Effector memory CD8-positive, alpha-beta T cell (primary cell): ENCODE measurements around the gene CSAD.

ENCODE experiments used
- ATAC-seq: fragments of 150-1000 bp; cut with Tn5 transposase; replicated peaks from 2 replicates; pipeline ENCODE4 v1.10.0; 2021; ENCODE audit warnings: mild to moderate bottlenecking, moderate library complexity
- DNase-seq, 3 experiments: peaks; one replicate each; pipeline ENCODE4 v3.0.0; 2021
- H3K27ac Mint-ChIP-seq, 2 donors: one replicate each; pipeline ENCODE4 v1.8.0; 2022; ENCODE audit warnings: mild to moderate bottlenecking in 2 of 2, mixed read lengths in 2 of 2, moderate library complexity in 2 of 2
- H3K27me3 Mint-ChIP-seq, 2 donors: one replicate each; pipeline ENCODE4 v1.8.0; 2022; ENCODE audit warnings: mixed read lengths in 2 of 2
- H3K36me3 Mint-ChIP-seq: one replicate; pipeline ENCODE4 v1.8.0; 2022; ENCODE audit warnings: mild to moderate bottlenecking, moderate library complexity, mixed read lengths; ENCODE audit not compliant: insufficient read depth
- H3K4me1 Mint-ChIP-seq, 2 donors: one replicate each; pipeline ENCODE4 v1.8.0; 2022; ENCODE audit warnings: low read depth in 2 of 2, mixed read lengths in 2 of 2
- H3K4me3 Mint-ChIP-seq, 2 donors: one replicate each; pipeline ENCODE4 v1.8.0; 2022; ENCODE audit warnings: mild to moderate bottlenecking in 2 of 2, mixed read lengths in 2 of 2, moderate library complexity in 2 of 2
- H3K9me3 Mint-ChIP-seq, 2 donors: one replicate each; pipeline ENCODE4 v1.8.0; 2022; ENCODE audit warnings: mixed read lengths in 2 of 2

Gene CSAD

GRCh38 chr12:53200107-53200457, 19.4 kb upstream of the CSAD start:
- H3K36me3 Mint-ChIP-seq: peaks cover 62% of the 10 kb centered on the region
- peak overlapping the region; percentile 58 to 72 for H3K4me3 Mint-ChIP-seq
- DNase-seq (no peak), ATAC-seq (no peak)
- H3K27me3 Mint-ChIP-seq: no peaks in the 10 kb centered on the region
- no peaks in the 10 kb centered on the region for H3K9me3 Mint-ChIP-seq
- H3K4me1 Mint-ChIP-seq: peaks cover 42 to 64% of the 10 kb centered on the region in 2 donors
- peak overlapping the region; percentile 36 to 82 for H3K27ac Mint-ChIP-seq

GRCh38 chr12:53199700-53200099, 19.0 kb upstream of the CSAD start:
- Mint-ChIP-seq H3K36me3 (peaks cover 63% of the 10 kb centered on the region), H3K27me3 (no peaks in the 10 kb centered on the region), H3K27ac (peak overlapping the region; percentile 36 to 82), H3K4me3 (peak overlapping the region; percentile 58 to 72), H3K9me3 (no peaks in the 10 kb centered on the region), H3K4me1 (peaks cover 42 to 60% of the 10 kb centered on the region in 2 donors)
- DNase-seq: no peak
- no peak for ATAC-seq

- Mint-ChIP-seq H3K4me3 (peak overlapping the region; percentile 69 to 73), H3K27me3 (no peaks in the 10 kb centered on the region), H3K9me3 (no peaks in the 10 kb centered on the region), H3K36me3 (peaks cover 66% of the 10 kb centered on the region), H3K4me1 (peaks cover 37 to 56% of the 10 kb centered on the region in 2 donors), H3K27ac (peak overlapping the region; percentile 85 to 94)
- ATAC-seq: peak; percentile 78
- no peak for DNase-seq
Observed at GRCh38 chr12:53198486-53199110, 17.9 kb upstream of the CSAD start.

GRCh38 chr12:53197011-53197640, 16.4 kb upstream of the CSAD start:
- Mint-ChIP-seq H3K4me3 (peak overlapping the region in 1 of 2 donors; percentile 45), H3K36me3 (peaks cover 76% of the 10 kb centered on the region)

GRCh38 chr12:53196486-53196885, 15.8 kb upstream of the CSAD start:
- Mint-ChIP-seq H3K4me3 (peak overlapping the region in 1 of 2 donors; percentile 45), H3K4me1 (peaks cover 47 to 49% of the 10 kb centered on the region in 2 donors), H3K36me3 (peaks cover 83% of the 10 kb centered on the region), H3K9me3 (no peaks in the 10 kb centered on the region), H3K27me3 (no peaks in the 10 kb centered on the region), H3K27ac (peak overlapping the region in 1 of 2 donors; percentile 77)
- ATAC-seq (no peak), DNase-seq (no peak)

More at GRCh38 chr12:53197011-53197640, 16.4 kb upstream of the CSAD start:
- DNase-seq: no peak
- ATAC-seq: no peak
- Mint-ChIP-seq H3K9me3 (no peaks in the 10 kb centered on the region), H3K27me3 (no peaks in the 10 kb centered on the region), H3K4me1 (peaks cover 45 to 49% of the 10 kb centered on the region in 2 donors), H3K27ac (peak overlapping the region in 1 of 2 donors; percentile 77)

GRCh38 chr12:53195516-53196420, 15.0 kb upstream of the CSAD start:
- Mint-ChIP-seq H3K4me3 (no peak overlapping the region), H3K9me3 (no peaks in the 10 kb centered on the region), H3K27ac (peak overlapping the region; percentile 56 to 84), H3K4me1 (peaks cover 43 to 44% of the 10 kb centered on the region in 2 donors), H3K36me3 (peaks cover 84% of the 10 kb centered on the region), H3K27me3 (no peaks in the 10 kb centered on the region)
- no peak for ATAC-seq
- DNase-seq: no peak

- no peak overlapping the region for H3K4me3 Mint-ChIP-seq
- ATAC-seq (no peak), DNase-seq (no peak)
- H3K27ac Mint-ChIP-seq: peak overlapping the region; percentile 56 to 84
- no peaks in the 10 kb centered on the region for H3K9me3 Mint-ChIP-seq
- no peaks in the 10 kb centered on the region for H3K27me3 Mint-ChIP-seq
- H3K4me1 Mint-ChIP-seq: peaks cover 39 to 41% of the 10 kb centered on the region in 2 donors
- H3K36me3 Mint-ChIP-seq: peaks cover 84% of the 10 kb centered on the region
Observed at GRCh38 chr12:53194973-53195372, 14.2 kb upstream of the CSAD start.

- peak overlapping the region in 1 of 2 donors; percentile 84 for H3K27ac Mint-ChIP-seq
- H3K4me1 Mint-ChIP-seq: peaks cover 35 to 36% of the 10 kb centered on the region in 2 donors
- no peak for ATAC-seq
- H3K9me3 Mint-ChIP-seq: no peaks in the 10 kb centered on the region
- peaks cover 82% of the 10 kb centered on the region for H3K36me3 Mint-ChIP-seq
- no peak overlapping the region for H3K4me3 Mint-ChIP-seq
- H3K27me3 Mint-ChIP-seq: no peaks in the 10 kb centered on the region
- DNase-seq: no peak
Observed at GRCh38 chr12:53193985-53194716, 13.4 kb upstream of the CSAD start.

GRCh38 chr12:53193040-53193439, 12.3 kb upstream of the CSAD start:
- Mint-ChIP-seq H3K27me3 (no peaks in the 10 kb centered on the region), H3K36me3 (peaks cover 76% of the 10 kb centered on the region), H3K4me1 (peaks cover 24 to 26% of the 10 kb centered on the region in 2 donors), H3K9me3 (no peaks in the 10 kb centered on the region), H3K4me3 (no peak overlapping the region), H3K27ac (peak overlapping the region in 1 of 2 donors; percentile 84)
- no peak for ATAC-seq
- no peak for DNase-seq

GRCh38 chr12:53192531-53193021, 11.9 kb upstream of the CSAD start:
- DNase-seq: no peak
- no peaks in the 10 kb centered on the region for H3K27me3 Mint-ChIP-seq
- no peaks in the 10 kb centered on the region for H3K9me3 Mint-ChIP-seq
- peaks cover 73% of the 10 kb centered on the region for H3K36me3 Mint-ChIP-seq
- no peak overlapping the region for H3K4me3 Mint-ChIP-seq
- ATAC-seq: no peak
- peaks cover 21 to 25% of the 10 kb centered on the region in 2 donors for H3K4me1 Mint-ChIP-seq
- peak overlapping the region; percentile 84 for H3K27ac Mint-ChIP-seq

- no peak overlapping the region for H3K4me3 Mint-ChIP-seq
- no peak for DNase-seq
- H3K4me1 Mint-ChIP-seq: peaks cover 18 to 25% of the 10 kb centered on the region in 2 donors
- no peak for ATAC-seq
- peaks cover 72% of the 10 kb centered on the region for H3K36me3 Mint-ChIP-seq
- H3K9me3 Mint-ChIP-seq: no peaks in the 10 kb centered on the region
- H3K27ac Mint-ChIP-seq: peak overlapping the region; percentile 74 to 84
- H3K27me3 Mint-ChIP-seq: no peaks in the 10 kb centered on the region
Observed at GRCh38 chr12:53191885-53192530, 11.3 kb upstream of the CSAD start.

- peaks cover 71% of the 10 kb centered on the region for H3K36me3 Mint-ChIP-seq
- no peak overlapping the region for H3K27ac Mint-ChIP-seq
- no peak overlapping the region for H3K4me3 Mint-ChIP-seq
- no peaks in the 10 kb centered on the region for H3K9me3 Mint-ChIP-seq
- H3K27me3 Mint-ChIP-seq: no peaks in the 10 kb centered on the region
- no peak for ATAC-seq
- H3K4me1 Mint-ChIP-seq: peaks cover 11 to 21% of the 10 kb centered on the region in 2 donors
- DNase-seq: no peak
Observed at GRCh38 chr12:53191096-53191884, 10.6 kb upstream of the CSAD start.
